ENCODE measurements around the gene EHD4. TPM values are rescaled to one million over a fixed set of nuclear protein-coding genes. Genes with fewer than 3 reads are reported as not detected.

The EHD4 gene
- total and polyA plus RNA-seq, 9 donors, result 23.1 to 38.8 (median 30.2) TPM

DNA sequence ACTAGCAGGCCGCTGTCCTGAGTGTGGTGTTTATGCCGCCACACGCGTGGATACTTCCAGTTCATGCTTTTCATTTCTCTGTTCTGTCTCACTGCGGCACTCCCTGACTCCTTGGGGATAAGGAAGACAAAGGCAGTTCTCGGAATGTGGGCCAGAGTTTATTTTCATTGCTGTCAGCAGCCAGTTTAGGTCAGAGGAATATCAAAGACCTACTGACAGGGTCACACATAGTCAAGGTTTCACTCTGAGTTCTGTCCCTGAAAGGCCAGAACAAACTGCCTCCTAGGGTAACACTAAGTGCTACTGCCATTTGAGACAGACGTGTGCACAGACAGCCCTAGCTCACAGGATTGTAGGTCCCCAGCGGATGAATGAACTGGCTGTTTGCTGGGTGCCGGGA is 51.2 kb downstream of the EHD4 start:
- no peaks in the 10 kb centered on the region for H3K27me3 ChIP-seq (ENCODE audit: control insufficient read depth, insufficient read depth, low read length)
- no peak overlapping the region for H3K4me3 ChIP-seq (ENCODE audit: low read length)
- WGBS (ENCODE audit: insufficient coverage), result 38% methylated on average over 9 of the region's 9 CpGs
- peaks cover 25% of the 10 kb centered on the region for H3K36me3 ChIP-seq (ENCODE audit: control insufficient read depth, insufficient read depth, low read length)
- DNase-seq, result no peak
- no peaks in the 10 kb centered on the region for H3K9me3 ChIP-seq (replicated peaks; ENCODE audit: control insufficient read depth, low read depth, low read length)
- H3K27ac ChIP-seq (ENCODE audit: low read length), result peak overlapping the region; percentile 33
- peaks cover 54% of the 10 kb centered on the region for H3K4me1 ChIP-seq (ENCODE audit: control insufficient read depth, insufficient read depth, low read length)

DNA sequence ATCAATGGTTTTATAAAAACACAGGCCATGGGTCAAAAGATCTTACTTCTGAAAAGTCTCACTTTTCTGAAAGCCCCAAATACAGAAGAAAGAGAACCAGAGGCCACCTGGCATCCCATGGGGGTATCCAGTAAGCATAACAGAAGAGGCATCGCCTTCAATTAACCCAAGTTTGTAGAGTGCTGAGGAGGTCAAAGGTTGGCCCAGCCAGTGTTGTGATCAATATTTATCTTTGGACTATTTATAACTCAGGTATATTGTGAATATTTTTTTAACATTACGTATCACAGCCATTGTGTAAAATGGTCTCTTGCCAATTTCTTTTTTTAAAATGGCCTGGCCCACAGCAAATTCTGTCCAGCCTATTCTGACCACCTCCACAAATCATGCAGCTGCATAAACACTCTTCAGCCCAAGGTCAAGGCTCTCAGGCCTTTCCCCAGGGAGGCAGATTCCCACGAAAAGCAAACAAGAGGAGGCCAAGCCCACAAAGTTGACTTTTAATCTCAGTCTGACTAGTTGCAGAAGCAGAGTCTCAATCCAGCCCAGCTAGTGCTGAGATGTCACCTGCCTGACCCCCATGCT is 52.3 kb downstream of the EHD4 start:
- 25% methylated on average over 1 of the region's 3 CpGs for WGBS (ENCODE audit: insufficient coverage)
- H3K4me1 ChIP-seq (ENCODE audit: control insufficient read depth, insufficient read depth, low read length), result peaks cover 55% of the 10 kb centered on the region
- peak; percentile 88 for DNase-seq
- no peaks in the 10 kb centered on the region for H3K27me3 ChIP-seq (ENCODE audit: control insufficient read depth, insufficient read depth, low read length)
- peaks cover 23% of the 10 kb centered on the region for H3K36me3 ChIP-seq (ENCODE audit: control insufficient read depth, insufficient read depth, low read length)
- peak overlapping the region; percentile 43 for H3K27ac ChIP-seq (ENCODE audit: low read length)
- no peaks in the 10 kb centered on the region for H3K9me3 ChIP-seq (replicated peaks; ENCODE audit: control insufficient read depth, low read depth, low read length)
- no peak overlapping the region for H3K4me3 ChIP-seq (ENCODE audit: low read length)

GRCh38 chr15:41919201-41919820 is 53.0 kb downstream of the EHD4 start:
- peak overlapping the region; percentile 43 for H3K27ac ChIP-seq (ENCODE audit: low read length)
- WGBS (ENCODE audit: insufficient coverage), result 77% methylated on average over 27 of the region's 30 CpGs
- peaks cover 21% of the 10 kb centered on the region for H3K36me3 ChIP-seq (ENCODE audit: control insufficient read depth, insufficient read depth, low read length)
- DNase-seq, result no peak
- H3K4me1 ChIP-seq (ENCODE audit: control insufficient read depth, insufficient read depth, low read length), result peaks cover 61% of the 10 kb centered on the region
- H3K27me3 ChIP-seq (ENCODE audit: control insufficient read depth, insufficient read depth, low read length), result no peaks in the 10 kb centered on the region
- no peaks in the 10 kb centered on the region for H3K9me3 ChIP-seq (replicated peaks; ENCODE audit: control insufficient read depth, low read depth, low read length)
- H3K4me3 ChIP-seq (ENCODE audit: low read length), result no peak overlapping the region

- no peaks in the 10 kb centered on the region for H3K9me3 ChIP-seq (replicated peaks; ENCODE audit: control insufficient read depth, low read depth, low read length)
- H3K4me1 ChIP-seq (ENCODE audit: control insufficient read depth, insufficient read depth, low read length), result peaks cover 67% of the 10 kb centered on the region
- H3K36me3 ChIP-seq (ENCODE audit: control insufficient read depth, insufficient read depth, low read length), result peaks cover 16% of the 10 kb centered on the region
- H3K4me3 ChIP-seq (ENCODE audit: low read length), result no peak overlapping the region
- WGBS (ENCODE audit: insufficient coverage), result 96% methylated on average over 6 of the region's 8 CpGs
- DNase-seq, result no peak
- H3K27ac ChIP-seq (ENCODE audit: low read length), result peak overlapping the region; percentile 31
- no peaks in the 10 kb centered on the region for H3K27me3 ChIP-seq (ENCODE audit: control insufficient read depth, insufficient read depth, low read length)
Measured at GRCh38 chr15:41918506-41919126, 53.7 kb downstream of the EHD4 start.

DNA sequence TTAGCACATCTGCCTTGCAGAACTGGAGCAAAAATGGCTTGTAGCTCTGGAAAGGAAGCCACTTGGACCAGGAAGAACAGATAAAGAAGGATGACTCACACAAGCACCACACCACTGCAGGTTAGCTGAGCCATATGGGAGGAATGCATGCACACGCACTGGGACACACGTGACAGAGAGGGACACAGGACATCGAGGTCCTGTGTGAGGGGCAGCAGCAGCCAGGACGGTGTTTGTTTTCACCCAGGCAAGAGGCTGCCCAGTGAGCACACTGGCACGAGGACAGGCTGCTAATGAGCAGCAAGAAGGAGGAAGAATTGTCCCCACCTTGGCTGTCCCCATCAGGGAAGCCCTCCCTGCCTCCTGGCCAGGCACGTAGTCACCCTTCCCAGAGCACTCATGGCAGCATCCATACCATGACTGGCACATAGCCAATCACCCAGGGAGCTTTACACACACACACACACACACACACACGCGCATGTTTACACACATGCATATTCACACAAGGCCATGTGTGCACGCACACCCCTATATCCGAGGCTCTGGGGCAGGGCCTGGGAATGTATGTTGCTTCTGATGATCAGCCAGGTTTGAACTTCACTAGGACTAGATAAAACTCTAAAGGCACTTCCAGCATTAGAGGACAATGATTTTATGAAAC is 54.5 kb downstream of the EHD4 start:
- Histone ChIP-seq H3K36me3 (ENCODE audit: control insufficient read depth, insufficient read depth, low read length) (peaks cover 18% of the 10 kb centered on the region), H3K4me3 (ENCODE audit: low read length) (no peak overlapping the region), H3K9me3 (replicated peaks; ENCODE audit: control insufficient read depth, low read depth, low read length) (no peaks in the 10 kb centered on the region), H3K27ac (ENCODE audit: low read length) (peak overlapping the region; percentile 54), H3K27me3 (ENCODE audit: control insufficient read depth, insufficient read depth, low read length) (no peaks in the 10 kb centered on the region), H3K4me1 (ENCODE audit: control insufficient read depth, insufficient read depth, low read length) (peaks cover 74% of the 10 kb centered on the region)
- DNase-seq, result no peak
- 69% methylated on average over 8 of the region's 10 CpGs for WGBS (ENCODE audit: insufficient coverage)

DNA sequence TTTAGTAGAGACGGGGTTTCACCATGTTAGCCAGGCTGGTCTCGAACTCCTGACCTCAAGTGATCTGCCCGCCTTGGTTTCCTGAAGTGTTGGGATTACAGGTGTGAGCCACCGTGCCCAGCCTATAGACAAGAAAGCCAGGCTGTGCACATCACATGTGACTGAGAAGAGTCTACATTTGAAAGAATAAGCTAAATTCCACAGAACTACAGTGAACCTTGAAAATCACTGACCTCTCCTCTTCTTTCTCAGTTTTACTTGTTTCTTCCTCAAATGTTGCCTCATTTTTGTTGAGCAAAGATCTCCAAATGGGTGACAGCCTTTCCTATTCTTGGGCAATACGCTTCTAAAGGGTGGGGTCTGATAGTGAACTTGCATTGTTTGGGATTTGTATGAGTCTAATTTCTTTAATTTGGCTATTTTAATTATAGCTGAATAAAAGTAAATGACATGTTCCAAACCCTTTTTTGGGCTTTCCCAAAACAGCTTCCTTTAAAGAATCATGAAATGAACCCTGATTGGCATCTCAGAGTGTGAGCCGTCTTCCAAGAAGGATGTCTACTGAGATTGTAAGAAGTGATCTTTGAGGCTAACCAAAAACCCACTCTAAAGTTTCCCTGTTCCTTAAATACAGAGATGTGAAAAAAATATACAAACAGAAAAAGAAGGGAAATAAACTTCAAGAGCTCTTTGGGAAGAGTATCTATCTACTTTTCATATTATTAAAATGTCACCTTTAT is 56.9 kb downstream of the EHD4 start:
- Histone ChIP-seq H3K27me3 (ENCODE audit: control insufficient read depth, insufficient read depth, low read length) (no peaks in the 10 kb centered on the region), H3K9me3 (replicated peaks; ENCODE audit: control insufficient read depth, low read depth, low read length) (no peaks in the 10 kb centered on the region), H3K36me3 (ENCODE audit: control insufficient read depth, insufficient read depth, low read length) (peaks cover 22% of the 10 kb centered on the region), H3K27ac (ENCODE audit: low read length) (peak overlapping the region; percentile 84), H3K4me1 (ENCODE audit: control insufficient read depth, insufficient read depth, low read length) (peaks cover 82% of the 10 kb centered on the region), H3K4me3 (ENCODE audit: low read length) (no peak overlapping the region)
- DNase-seq, result no peak
- WGBS (ENCODE audit: insufficient coverage), result 87% methylated on average over 3 of the region's 6 CpGs

DNA sequence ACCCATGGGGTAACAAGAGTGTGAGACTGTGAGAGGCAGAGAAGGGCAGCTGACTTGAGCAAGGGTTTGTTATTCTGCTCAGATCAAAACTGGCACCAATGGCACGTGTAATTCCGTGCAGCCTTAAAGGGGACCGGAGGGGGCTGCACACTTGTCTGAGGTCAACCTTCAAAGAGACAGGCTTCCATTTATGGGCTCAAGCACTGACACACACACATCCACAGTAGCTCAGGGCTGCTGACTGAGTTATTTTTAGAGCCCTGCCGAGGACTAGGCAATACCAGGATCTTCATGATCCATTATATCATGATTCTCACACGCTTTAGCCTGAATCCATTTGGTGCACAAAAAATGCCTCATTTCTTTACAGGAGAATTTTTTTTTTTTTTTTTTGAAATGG is 57.9 kb downstream of the EHD4 start:
- peaks cover 72% of the 10 kb centered on the region for H3K4me1 ChIP-seq (ENCODE audit: control insufficient read depth, insufficient read depth, low read length)
- peak overlapping the region; percentile 84 for H3K27ac ChIP-seq (ENCODE audit: low read length)
- no peaks in the 10 kb centered on the region for H3K9me3 ChIP-seq (replicated peaks; ENCODE audit: control insufficient read depth, low read depth, low read length)
- H3K36me3 ChIP-seq (ENCODE audit: control insufficient read depth, insufficient read depth, low read length), result peaks cover 30% of the 10 kb centered on the region
- peak; percentile 72 for DNase-seq
- no peaks in the 10 kb centered on the region for H3K27me3 ChIP-seq (ENCODE audit: control insufficient read depth, insufficient read depth, low read length)
- 37% methylated on average over 3 of the region's 5 CpGs for WGBS (ENCODE audit: insufficient coverage)
- no peak overlapping the region for H3K4me3 ChIP-seq (ENCODE audit: low read length)

GRCh38 chr15:41913256-41913655 is 59.1 kb downstream of the EHD4 start:
- Histone ChIP-seq H3K4me3 (ENCODE audit: low read length) (no peak overlapping the region), H3K27ac (ENCODE audit: low read length) (peak overlapping the region; percentile 84), H3K9me3 (replicated peaks; ENCODE audit: control insufficient read depth, low read depth, low read length) (no peaks in the 10 kb centered on the region), H3K36me3 (ENCODE audit: control insufficient read depth, insufficient read depth, low read length) (peaks cover 33% of the 10 kb centered on the region), H3K27me3 (ENCODE audit: control insufficient read depth, insufficient read depth, low read length) (no peaks in the 10 kb centered on the region), H3K4me1 (ENCODE audit: control insufficient read depth, insufficient read depth, low read length) (peaks cover 62% of the 10 kb centered on the region)
- WGBS (ENCODE audit: insufficient coverage), result no CpG with 5 or more reads among the region's 3 CpGs
- no peak for DNase-seq

DNA sequence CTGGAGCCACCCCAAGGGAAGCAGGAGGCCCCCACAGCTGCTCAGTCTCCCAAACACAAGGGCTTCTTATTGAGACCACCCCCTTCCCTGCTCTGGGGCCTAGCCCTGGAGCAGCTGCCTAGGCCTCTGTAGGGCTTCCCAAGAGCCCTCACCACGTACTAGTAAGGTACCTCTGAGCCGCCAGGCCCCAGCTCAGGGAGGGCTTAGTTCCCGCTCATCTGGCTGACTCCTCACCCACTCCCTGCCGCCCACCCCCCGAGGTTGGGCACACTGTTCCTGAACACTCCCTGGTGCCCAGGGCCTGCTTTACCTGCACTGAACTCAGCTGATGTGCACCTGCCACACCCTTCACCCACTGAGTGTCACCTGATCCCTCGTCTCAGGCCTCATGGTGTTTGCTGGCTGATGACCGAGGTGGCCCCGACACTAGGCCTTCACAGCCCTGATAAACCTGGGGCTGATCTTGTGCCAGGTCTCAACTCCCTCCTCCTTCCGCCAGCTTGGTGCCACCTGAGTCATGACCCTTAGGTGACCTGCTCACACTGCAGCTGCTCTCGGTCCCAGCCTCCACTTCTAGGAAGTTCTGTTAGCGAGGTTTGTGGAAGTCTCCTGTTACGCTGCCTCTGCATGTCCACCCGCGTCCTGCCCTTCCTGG is 60.5 kb downstream of the EHD4 start:
- Histone ChIP-seq H3K4me1 (ENCODE audit: control insufficient read depth, insufficient read depth, low read length) (peaks cover 51% of the 10 kb centered on the region), H3K27me3 (ENCODE audit: control insufficient read depth, insufficient read depth, low read length) (no peaks in the 10 kb centered on the region), H3K36me3 (ENCODE audit: control insufficient read depth, insufficient read depth, low read length) (peaks cover 39% of the 10 kb centered on the region), H3K27ac (ENCODE audit: low read length) (peak overlapping the region; percentile 72), H3K4me3 (ENCODE audit: low read length) (no peak overlapping the region), H3K9me3 (replicated peaks; ENCODE audit: control insufficient read depth, low read depth, low read length) (no peaks in the 10 kb centered on the region)
- WGBS (ENCODE audit: insufficient coverage), result 80% methylated on average over 14 of the region's 14 CpGs
- DNase-seq, result no peak
